HCT116 (cell line): ENCODE data around the gene ALDOC.

Experiments used
- CEBPB ChIP-seq: IDR thresholded peaks from 2 replicates; pipeline ENCODE4 v1.6.1; 2012; ENCODE audit warnings: low read depth
- EZH2 ChIP-seq: fragments of 200-600 bp; sonication (generic); IDR thresholded peaks from 2 replicates; pipeline ENCODE4 v1.6.1; 2017; ENCODE audit warnings: antibody characterized with exemption, mixed run types
- POLR2A ChIP-seq: IDR thresholded peaks from 2 replicates; pipeline ENCODE4 v1.7.0; 2011; ENCODE audit warnings: borderline replicate concordance; ENCODE audit not compliant: insufficient read depth, insufficient read length; ENCODE audit errors: extremely low read depth
- YY1 ChIP-seq: IDR thresholded peaks from 2 replicates; pipeline ENCODE4 v1.6.1; 2011; ENCODE audit warnings: low read length, low read depth, moderate library complexity, mild to moderate bottlenecking; ENCODE audit not compliant: insufficient replicate concordance; ENCODE audit errors: extremely low read depth

DNA sequence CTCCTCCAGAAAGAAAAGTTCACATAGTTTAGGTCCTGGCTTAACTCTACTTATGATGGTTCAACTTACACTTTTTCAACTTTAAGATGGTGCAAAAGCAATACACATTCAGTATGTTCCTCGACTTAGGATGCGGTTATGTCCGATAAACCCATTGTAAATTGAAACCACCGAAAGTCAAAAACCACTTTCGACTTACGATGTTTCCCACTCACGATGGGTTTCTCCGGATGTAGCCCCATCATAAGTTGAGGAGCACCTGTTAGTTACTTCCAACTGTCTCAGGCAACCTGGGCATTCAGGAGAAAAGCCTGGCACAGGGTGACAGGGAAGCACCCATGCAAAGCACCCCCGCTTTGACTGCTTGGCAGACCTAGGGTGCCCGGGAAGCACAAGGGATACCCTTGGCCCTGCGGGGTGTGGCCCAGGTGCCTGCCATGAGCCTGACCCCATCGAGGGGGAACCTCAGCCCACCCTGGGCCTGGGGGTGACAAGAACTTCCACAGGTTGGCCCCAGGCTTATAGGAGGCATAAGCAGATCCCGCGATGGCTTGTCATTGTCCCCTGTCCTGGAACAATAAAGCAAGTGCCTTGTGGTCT, 38.3 kb downstream of the ALDOC start:
- TF ChIP-seq YY1 (no peak), POLR2A (no peak), CEBPB (no peak), EZH2 (no peak)
